GM10266 (cell line): Measurements from ENCODE around the gene KCNC4.

Experiments used
- DNase-seq: peaks from one replicate; pipeline ENCODE4 v3.0.0; 2012; ENCODE audit errors: extremely low spot score
- TF ChIP-seq, protein P1 (sequence below): IDR thresholded peaks from 2 replicates; pipeline ENCODE4 v1.5.1; 2012; ENCODE audit warnings: mild to moderate bottlenecking, low read depth; ENCODE audit not compliant: control insufficient read depth, insufficient read depth; ENCODE audit errors: missing control alignments

The KCNC4 gene

GRCh38 chr1:110225212-110225611 lies 15.1 kb downstream of the KCNC4 start:
- TF ChIP-seq, protein P1, sequence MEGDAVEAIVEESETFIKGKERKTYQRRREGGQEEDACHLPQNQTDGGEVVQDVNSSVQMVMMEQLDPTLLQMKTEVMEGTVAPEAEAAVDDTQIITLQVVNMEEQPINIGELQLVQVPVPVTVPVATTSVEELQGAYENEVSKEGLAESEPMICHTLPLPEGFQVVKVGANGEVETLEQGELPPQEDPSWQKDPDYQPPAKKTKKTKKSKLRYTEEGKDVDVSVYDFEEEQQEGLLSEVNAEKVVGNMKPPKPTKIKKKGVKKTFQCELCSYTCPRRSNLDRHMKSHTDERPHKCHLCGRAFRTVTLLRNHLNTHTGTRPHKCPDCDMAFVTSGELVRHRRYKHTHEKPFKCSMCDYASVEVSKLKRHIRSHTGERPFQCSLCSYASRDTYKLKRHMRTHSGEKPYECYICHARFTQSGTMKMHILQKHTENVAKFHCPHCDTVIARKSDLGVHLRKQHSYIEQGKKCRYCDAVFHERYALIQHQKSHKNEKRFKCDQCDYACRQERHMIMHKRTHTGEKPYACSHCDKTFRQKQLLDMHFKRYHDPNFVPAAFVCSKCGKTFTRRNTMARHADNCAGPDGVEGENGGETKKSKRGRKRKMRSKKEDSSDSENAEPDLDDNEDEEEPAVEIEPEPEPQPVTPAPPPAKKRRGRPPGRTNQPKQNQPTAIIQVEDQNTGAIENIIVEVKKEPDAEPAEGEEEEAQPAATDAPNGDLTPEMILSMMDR = no peak
- DNase-seq = no peak

DNA sequence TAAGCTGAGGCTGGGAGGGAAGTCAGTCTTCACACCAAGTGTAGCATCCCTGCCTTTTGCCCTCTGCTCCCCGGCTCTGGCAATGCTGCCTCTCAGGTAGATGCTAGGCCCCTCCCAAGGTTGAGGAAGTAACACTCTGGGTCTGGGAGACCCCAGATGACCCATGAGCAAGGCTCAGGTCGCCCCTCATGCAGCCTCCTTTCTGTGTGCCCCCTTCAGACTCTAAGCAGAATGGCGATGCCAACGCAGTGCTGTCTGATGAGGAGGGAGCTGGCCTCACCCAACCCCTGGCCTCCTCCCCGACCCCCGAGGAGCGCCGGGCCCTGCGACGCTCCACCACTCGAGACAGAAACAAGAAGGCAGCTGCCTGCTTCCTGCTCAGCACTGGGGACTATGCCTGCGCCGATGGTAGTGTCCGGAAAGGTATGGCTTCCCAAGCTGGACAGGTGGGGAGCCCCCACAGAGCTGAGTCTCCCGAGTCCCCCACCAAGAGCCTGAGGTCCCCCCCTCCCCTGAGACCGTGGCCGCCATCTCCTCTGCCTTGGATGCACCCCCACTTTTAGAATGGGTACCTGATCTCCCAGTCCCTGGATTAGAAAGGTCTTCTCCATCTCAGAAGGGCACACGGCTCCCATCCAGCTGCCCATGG lies 15.8 kb downstream of the KCNC4 start:
- DNase-seq = no peak

DNA sequence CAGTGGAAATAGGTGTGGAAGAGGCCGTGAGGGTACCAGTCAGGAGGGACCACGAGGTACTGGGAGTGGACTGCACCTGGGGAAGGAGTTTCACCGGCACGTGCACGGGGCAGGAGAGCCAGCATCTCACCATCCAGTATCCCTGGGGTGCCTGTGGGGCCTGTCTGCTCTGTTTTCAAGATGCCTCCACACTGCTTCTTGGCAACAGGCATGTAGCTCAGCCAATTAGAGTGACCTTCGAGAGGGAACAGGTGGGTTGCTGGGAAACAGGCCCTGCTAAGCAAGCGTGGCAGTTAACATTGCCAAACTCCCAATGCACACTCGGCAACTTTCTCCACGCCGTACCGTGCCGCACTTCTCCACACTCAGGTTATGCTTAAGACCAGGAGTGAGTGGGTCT lies 17.7 kb downstream of the KCNC4 start:
- TF ChIP-seq, protein P1 = no peak
- no peak for DNase-seq

More for the DNA sequence above, 15.8 kb downstream of the KCNC4 start:
- TF ChIP-seq, protein P1 = no peak

- DNase-seq = no peak
- TF ChIP-seq, protein P1 = no peak
Measured at GRCh38 chr1:110228381-110228780, 18.3 kb downstream of the KCNC4 start.

GRCh38 chr1:110228869-110229268 lies 18.8 kb downstream of the KCNC4 start:
- TF ChIP-seq, protein P1 = no peak
- no peak for DNase-seq

DNA sequence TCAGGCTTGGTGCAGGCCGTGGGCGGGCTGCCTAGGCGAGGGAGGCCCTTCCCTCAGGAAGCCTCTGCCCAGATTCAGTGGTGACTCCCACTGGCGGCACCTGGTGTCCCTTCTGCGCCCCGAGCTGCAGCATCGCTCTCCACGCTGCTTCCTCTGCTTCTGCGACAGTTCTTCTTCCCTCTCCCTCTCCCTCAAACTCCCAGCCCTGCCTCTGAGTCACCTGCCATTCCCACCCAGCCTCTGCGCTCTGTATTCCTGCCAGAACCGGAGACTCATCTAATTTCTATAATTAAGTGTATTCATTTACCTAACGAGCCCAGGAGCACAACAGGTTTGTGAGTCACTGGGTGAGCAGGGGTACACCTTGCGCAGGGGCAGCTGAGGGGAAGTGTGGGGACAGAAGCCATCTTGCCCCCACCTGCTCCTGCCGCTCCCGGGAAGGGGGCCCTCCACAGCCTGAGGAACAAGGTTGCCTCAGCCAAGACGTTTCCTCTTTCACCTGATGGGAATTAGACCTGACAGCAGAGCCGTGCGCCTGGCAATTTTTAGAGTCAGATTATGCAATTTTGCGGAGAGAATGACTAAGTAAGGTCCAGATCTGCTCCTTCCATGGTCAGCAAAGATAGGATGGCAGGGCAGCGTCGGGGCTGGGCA lies 19.4 kb downstream of the KCNC4 start:
- TF ChIP-seq, protein P1 = no peak

More for the DNA sequence above, 19.4 kb downstream of the KCNC4 start:
- DNase-seq = no peak
